NCI-H446 (cell line): ENCODE measurements around the gene OR11H12.
"Not testable (repeated sequence)": the region's sequence is repeated elsewhere in the genome, so short reads cannot be mapped to it uniquely, and the experiment has no call there.

Experiments
- DNase-seq, 2 experiments: peaks; one replicate each; lab custom pipeline; 2025; lab: John Stamatoyannopoulos, UW

The OR11H12 gene, protein sequence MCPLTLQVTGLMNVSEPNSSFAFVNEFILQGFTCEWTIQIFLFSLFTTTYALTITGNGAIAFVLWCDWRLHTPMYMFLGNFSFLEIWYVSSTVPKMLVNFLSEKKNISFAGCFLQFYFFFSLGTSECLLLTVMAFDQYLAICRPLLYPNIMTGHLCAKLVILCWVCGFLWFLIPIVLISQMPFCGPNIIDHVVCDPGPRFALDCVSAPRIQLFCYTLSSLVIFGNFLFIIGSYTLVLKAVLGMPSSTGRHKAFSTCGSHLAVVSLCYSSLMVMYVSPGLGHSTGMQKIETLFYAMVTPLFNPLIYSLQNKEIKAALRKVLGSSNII

GRCh38 chr14:18600817-18601216, at the start of gene OR11H12:
Gene OR11H12 (plus strand): TSS chr14:18601117. CDS start chr14:18601117, 0 bp downstream.
- DNase-seq: not testable (repeated sequence)

- DNase-seq: not testable (repeated sequence)
Measured at GRCh38 chr14:18582908-18583307, 18.0 kb upstream of the OR11H12 start.

DNA sequence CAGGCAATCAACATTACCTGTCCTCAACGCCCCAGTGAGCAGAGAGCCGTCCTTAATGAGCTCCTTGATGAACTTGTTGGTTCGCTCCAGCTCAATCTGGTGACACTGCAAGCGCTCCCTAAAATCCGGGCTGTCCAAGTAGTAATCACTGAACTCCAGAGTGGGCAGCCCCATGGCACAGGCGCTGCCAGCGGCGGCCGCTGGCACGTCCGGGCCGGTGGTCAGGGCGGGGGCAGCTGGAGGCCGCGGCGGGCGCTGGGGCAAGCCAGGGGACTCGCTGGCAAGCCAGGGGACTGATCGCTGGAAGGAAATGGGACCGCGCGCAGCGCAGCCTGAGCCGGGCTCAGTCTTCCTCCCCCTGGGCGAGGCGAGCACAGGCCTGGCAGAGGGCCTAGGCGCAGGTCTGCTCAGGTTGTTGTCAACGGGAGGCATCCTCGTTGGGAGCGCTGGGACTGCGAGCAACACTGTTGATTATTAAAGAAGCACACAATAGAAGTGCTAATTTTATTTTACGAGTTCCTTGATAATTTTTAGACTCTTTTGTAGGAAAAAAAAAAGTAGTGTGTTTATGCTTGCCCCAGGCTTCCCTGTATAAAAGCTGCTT, 25.8 kb downstream of the OR11H12 start:
- not testable (repeated sequence) for DNase-seq

GRCh38 chr14:18636066-18636465, 35.1 kb downstream of the OR11H12 start:
- not testable (repeated sequence) for DNase-seq

DNA sequence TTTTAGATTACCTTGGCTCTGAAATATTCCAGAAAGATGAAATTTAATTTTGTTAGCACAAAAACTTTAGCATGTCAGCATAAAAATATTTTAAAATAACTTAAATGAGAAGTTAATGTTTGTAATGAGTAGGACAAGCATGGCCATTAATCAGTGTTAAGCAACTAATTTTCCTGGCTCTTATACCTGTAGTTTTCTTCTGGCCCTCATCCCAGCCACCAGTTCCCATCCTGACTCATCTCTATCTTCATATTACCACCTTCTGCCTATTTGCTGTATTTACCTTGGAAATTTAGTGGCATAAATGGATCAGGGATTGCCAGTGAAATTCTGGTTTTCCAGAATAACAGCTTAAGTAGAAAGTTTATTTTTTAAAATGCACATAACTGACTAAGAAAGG, 37.1 kb downstream of the OR11H12 start:
- DNase-seq: not testable (repeated sequence)

DNA sequence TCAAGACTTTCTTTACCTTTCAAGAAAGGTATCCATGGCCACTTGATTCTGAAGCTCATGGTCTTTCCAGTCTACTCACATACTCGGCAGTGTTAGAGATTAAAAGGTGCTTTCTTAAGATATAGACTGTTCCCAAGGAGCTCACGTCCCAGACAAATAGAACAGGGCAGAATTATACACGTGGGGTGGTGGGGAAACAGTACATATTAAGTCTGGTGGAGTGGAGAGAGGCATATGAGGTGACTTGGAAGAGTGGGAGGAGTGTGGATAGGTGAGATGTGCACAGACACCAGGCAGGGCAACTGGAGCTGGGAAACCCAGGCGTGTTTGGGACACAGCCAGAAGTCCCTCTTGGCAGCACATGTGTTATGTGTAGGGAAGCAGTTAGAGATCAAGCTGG, 37.9 kb downstream of the OR11H12 start:
- DNase-seq: not testable (repeated sequence)

DNA sequence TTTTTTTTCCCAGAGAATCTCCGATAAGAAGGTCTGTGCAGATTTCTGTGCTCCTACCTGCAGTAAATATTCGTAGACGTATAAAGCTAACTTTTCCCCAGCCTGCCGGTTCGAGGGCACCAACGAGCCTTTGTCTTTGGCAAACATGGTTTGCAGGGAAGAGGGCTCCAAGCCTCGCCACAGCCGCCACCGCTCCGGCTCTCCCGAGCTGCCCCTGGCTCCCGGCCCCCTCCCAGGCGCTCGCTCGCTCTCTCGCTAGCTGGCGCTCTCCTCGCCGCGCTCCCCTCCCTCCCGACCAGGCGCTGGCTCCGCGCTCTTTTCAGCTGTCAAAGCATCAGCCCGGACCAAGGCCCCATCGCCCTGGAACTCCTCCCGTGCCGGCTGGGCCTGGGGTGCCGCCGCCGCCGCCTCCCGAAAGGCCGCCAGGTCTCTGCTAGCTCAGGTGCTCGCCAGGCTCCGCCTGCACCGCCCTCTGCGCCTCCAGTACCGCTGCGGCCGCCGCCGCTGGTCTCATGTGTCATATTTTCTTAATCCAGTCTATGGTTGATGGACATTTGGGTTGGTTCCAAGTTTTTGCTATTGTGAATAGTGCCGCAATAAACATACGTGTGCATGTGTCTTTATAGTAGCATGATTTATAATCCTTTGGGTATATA, 45.3 kb downstream of the OR11H12 start:
- DNase-seq: not testable (repeated sequence)
